HAP-1 (cell line): ENCODE data around the gene SEMA4G.

Experiments used
- DNase-seq, 2 experiments: peaks; one replicate each; pipeline ENCODE4 v3.0.0-alpha.2; 2016 to 2020; ENCODE audit warnings: low spot score in 2 of 2
- H3K27me3 ChIP-seq: fragments of 250-450 bp; sonication (Bioruptor Pico); 2 replicates; pipeline ENCODE4 v1.5.1; 2020; ENCODE audit warnings: low read depth, mild to moderate bottlenecking, moderate library complexity
- H3K36me3 ChIP-seq: fragments of 250-450 bp; sonication (Bioruptor Pico); replicated peaks from 2 replicates; pipeline ENCODE4 v1.5.1; 2020; ENCODE audit warnings: mild to moderate bottlenecking
- H3K4me1 ChIP-seq: fragments of 250-450 bp; sonication (Bioruptor Pico); 2 replicates; pipeline ENCODE4 v1.5.1; 2020; ENCODE audit warnings: mild to moderate bottlenecking
- H3K4me3 ChIP-seq: fragments of 250-450 bp; sonication (Bioruptor Pico); 2 replicates; pipeline ENCODE4 v1.5.1; 2020; ENCODE audit warnings: mild to moderate bottlenecking, moderate library complexity
- H3K9me3 ChIP-seq: fragments of 250-450 bp; sonication (Bioruptor Pico); 2 replicates; pipeline ENCODE4 v1.5.1; 2020; ENCODE audit warnings: mild to moderate bottlenecking, moderate library complexity
- in situ Hi-C: fragments of 300-500 bp; cut with MboI; formaldehyde crosslinking; loops from 3 replicates; pipeline ENCODE4 v1.14.3; 2020; ENCODE audit warnings: low sequenced_read_pairs, inconsistent platforms, mixed read lengths

The SEMA4G gene

DNA sequence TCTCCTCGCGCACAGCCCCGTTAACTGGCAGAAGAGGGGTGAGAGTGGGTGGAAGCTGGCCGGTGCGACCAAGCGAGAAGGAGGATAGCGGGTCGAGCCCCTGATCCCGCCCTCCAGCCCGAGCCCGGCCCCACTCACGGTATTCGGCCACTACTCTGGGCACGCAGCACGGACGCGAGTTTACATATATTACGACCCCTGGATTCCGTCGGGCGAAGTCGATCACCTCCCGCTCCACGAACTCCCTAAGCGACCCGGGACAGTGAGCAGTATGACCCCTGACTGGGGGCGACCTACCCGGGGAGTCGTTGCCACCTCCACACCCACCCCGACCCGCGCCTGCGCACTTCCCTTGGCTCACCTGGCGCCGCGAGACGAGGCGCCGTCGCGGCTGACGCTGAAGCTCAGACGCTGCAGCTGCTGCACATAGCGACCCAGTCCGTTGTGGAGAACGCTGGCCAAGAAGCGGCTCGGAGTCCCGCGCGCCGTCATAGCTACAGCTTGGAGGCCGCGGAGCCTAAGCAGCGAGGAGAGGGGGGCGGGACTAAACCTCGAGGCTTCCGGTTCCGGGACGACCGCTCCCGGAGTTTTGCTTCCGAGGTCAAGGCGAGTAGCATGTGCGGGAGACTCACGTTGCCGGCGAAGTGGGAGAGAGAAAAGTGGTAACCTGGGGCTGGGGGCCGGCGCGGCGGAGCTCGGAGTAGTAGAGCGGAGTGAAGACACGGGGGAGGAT lies 17.8 kb downstream of the SEMA4G start, which contains the start of the genes MRPL43 and TWNK:
Gene MRPL43, minus strand, starts transcription at position 546 of the 733 bp plus-strand sequence. Its CDS starts 54 bp downstream, at position 492.
Gene TWNK, plus strand, starts transcription at position 592 of the 733 bp plus-strand sequence. CDS start 668 bp downstream, outside the sequence.
- Histone ChIP-seq H3K4me1 (peaks cover 19% of the 10 kb centered on the region), H3K36me3 (peaks cover 35% of the 10 kb centered on the region), H3K9me3 (0 out of 2 replicates have a peak, but pooled peaks cover 3% of the 10 kb centered on the region), H3K27me3 (no peaks in the 10 kb centered on the region), H3K4me3 (peak within 1 kb of the TSS; percentile 94)
- in situ Hi-C loops = no loop called here
- DNase-seq = peak; percentile 70 to 91

DNA sequence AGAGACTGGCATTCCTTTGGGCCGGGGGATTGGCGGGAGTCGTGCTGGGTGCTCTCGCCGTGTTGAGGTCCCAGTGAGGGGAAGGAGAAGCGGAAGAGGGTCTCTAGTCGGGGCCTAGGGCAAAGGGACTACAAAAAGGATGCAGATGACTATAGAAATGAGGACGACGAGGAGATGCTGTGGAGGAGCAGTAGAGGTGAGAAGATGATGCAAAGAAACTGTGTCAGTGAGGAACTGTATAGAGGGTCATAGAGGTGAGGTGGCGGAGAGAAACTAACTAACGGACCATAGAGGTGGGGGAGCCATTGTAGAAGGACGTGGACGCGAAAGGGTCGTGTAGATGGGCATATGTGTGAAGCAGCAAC lies 18.4 kb downstream of the SEMA4G start:
- DNase-seq = no peak
- Histone ChIP-seq H3K36me3 (peaks cover 35% of the 10 kb centered on the region), H3K9me3 (0 out of 2 replicates have a peak, but pooled peaks cover 3% of the 10 kb centered on the region), H3K4me1 (peaks cover 19% of the 10 kb centered on the region), H3K4me3 (peak overlapping the region; percentile 94), H3K27me3 (no peaks in the 10 kb centered on the region)
- in situ Hi-C loops = no loop called here

DNA sequence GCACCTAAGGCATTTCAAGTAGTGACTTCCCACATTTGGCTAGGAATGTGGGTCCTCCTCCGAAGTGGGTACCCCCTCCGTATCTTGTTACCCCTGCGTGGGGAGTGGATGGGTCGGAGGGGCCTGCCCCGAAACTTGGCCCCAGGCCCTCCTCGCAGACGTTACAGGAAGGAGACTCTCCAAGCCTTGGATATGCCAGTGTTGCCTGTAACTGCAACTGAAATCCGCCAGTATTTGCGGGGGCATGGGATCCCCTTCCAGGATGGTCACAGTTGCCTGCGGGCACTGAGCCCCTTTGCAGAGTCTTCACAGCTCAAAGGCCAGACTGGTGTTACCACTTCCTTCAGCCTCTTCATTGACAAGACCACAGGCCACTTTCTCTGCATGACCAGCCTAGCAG lies 18.9 kb downstream of the SEMA4G start:
- Histone ChIP-seq H3K4me1 (peaks cover 19% of the 10 kb centered on the region), H3K9me3 (0 out of 2 replicates have a peak, but pooled peaks cover 3% of the 10 kb centered on the region), H3K4me3 (peak overlapping the region; percentile 94), H3K36me3 (peaks cover 40% of the 10 kb centered on the region), H3K27me3 (no peaks in the 10 kb centered on the region)
- in situ Hi-C loops = no loop called here
- DNase-seq = no peak

DNA sequence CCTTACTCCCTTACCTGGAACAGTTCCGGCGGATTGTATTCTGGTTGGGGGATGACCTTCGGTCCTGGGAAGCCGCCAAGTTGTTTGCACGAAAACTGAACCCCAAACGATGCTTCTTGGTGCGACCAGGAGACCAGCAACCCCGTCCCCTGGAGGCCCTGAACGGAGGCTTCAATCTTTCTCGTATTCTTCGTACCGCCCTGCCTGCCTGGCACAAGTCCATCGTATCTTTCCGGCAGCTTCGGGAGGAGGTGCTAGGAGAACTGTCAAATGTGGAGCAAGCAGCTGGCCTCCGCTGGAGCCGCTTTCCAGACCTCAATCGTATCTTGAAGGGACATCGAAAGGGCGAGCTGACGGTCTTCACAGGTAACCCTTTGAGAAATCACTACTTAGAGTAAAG lies 19.8 kb downstream of the SEMA4G start:
- peaks cover 49% of the 10 kb centered on the region for H3K36me3 ChIP-seq

DNA sequence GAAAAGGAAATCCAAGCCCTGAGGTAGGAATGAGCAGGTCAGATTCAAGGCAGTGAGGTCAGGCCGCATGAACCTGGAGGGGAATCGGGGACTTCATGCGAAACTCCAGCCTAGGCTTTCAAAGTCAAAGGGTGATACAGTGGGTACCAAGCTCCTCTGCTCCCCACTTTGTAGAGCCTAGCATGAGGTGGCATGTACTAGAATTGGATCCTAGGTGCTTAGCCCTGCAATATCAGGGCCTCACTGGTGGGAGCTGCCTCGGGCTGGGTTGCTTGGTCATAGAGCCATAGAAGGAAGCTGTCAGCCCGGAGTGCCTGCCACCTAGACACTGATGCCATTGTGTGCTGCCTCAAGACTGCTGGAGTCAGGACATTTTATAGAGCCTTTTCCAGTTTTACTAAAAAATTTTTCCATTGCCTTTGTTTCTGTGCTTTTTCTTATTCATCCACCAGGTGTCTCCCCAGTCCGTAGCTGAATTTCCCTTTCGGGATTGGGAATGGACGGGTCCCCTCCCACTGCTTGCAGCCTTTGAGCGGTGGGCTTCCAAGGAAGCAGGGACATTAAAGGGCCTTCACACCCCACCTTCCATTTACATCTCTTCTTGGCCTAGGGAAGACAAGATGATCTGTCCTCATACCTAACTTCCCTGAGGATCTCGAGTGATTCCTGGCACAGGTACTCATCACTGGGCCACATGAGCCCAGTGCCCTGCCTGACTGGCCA lies 24.8 kb downstream of the SEMA4G start:
- in situ Hi-C loops = no loop called here
- Histone ChIP-seq H3K4me3 (no peak overlapping the region), H3K27me3 (no peaks in the 10 kb centered on the region), H3K4me1 (peaks cover 21% of the 10 kb centered on the region), H3K36me3 (peaks cover 47% of the 10 kb centered on the region), H3K9me3 (no peaks in the 10 kb centered on the region)
- peak; percentile 61 to 63 for DNase-seq

More for the DNA sequence above, 19.8 kb downstream of the SEMA4G start:
- H3K4me1 ChIP-seq = peaks cover 19% of the 10 kb centered on the region
- H3K9me3 ChIP-seq = 0 out of 2 replicates have a peak, but pooled peaks cover 3% of the 10 kb centered on the region
- H3K27me3 ChIP-seq = no peaks in the 10 kb centered on the region
- in situ Hi-C loops = no loop called here
- H3K4me3 ChIP-seq = no peak overlapping the region
- DNase-seq = no peak

DNA sequence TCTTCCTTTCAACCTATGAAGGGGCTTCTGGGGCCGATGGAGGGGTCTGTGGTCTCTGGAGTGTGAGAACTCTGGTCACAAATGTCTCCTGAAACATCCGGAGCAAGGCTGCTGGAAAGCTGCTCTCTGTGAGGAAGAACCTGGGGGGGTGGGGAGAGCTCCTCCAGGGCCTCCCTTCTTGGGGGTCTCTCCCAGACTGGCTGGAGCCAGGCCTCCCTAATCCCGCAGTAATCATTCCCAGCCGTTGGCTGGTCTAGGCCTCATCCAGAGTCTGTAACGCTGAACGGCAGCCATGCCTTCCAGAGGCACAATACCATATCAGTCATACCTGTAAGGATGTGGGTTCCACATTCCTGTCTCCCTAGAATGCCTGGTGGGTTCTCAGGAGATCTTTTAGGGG lies 25.9 kb downstream of the SEMA4G start:
- Histone ChIP-seq H3K4me3 (no peak overlapping the region), H3K27me3 (no peaks in the 10 kb centered on the region), H3K36me3 (peaks cover 37% of the 10 kb centered on the region), H3K4me1 (peaks cover 19% of the 10 kb centered on the region), H3K9me3 (no peaks in the 10 kb centered on the region)
- in situ Hi-C loops = no loop called here
- DNase-seq = no peak

DNA sequence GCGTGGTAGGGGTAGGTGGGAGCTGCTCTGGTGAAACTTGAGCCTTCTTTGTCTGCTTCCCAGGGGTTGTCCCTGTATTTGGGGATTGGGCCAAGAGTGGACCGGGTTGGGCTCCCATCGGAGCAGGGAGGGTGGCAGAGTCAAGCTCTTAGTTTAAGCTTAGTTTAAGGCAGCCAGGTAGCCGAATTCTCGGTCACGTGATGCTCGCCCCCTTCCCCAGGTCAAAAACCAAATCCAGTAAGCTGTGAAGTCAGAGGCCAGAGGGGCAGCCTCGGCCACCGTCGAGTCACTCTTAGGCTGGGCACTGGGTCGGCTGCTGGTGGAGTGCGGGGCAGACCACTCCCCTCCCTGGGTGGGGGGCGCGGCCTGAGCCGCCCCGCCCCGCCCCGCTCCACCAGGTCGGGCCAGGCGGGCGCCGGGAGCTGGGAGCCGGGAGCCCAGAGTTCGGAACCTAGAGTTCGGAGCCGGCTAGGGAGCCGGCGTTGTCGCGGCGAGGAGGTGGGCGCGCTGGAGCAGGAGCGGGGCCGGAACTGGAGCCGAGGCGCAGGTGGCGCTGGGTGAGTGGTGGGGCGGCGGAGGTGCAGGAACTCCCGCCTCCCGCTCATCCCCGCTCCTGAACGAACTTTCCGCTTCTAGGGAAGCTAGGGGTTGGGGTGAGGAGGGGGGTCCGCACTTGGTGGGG lies 27.5 kb downstream of the SEMA4G start:
- no peaks in the 10 kb centered on the region for H3K27me3 ChIP-seq
- H3K4me3 ChIP-seq = peak overlapping the region; percentile 74
- H3K36me3 ChIP-seq = peaks cover 22% of the 10 kb centered on the region
- DNase-seq = peak; percentile 11 to 65
- no peaks in the 10 kb centered on the region for H3K9me3 ChIP-seq
- peaks cover 27% of the 10 kb centered on the region for H3K4me1 ChIP-seq
- in situ Hi-C loops = no loop called here

DNA sequence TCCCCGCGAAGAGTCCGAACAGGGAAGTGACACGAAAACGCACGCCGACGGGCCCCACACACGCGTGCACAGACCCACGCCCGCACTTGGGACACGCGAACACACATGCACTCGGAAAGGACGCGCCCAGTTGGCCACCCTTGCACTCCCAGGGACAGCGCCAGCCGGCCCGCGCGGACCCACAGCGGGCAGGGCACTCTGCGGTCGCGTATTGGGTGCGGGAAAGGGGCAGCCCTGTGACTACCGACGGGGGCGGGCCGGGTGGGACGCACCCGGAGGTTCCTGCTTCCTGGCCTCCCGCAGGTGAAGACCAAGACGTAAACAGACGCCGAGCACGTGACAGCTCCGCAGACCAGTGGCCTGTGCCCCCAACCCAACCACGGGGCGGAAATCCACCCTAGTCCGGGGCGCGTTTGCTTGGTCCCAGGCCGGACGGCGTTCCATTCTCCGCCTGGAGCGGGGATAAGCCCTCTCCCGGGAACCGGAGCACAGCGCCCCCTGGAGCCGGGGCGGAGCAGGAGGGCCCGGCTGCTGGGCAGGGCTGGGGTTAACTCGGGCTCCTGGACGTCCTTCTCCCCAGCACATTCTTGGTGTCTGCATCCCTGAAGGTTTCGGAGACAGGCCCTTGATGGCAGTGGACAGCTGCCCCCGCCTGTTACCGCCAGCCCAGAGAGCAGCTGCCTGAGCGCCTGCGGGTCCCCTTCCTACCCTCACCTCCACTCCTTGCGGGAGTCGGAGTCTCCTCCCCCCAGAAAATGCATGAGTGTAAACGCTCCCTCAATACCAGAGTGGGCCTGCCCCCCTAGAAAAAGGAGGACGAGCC lies 28.3 kb downstream of the SEMA4G start:
- Histone ChIP-seq H3K27me3 (no peaks in the 10 kb centered on the region), H3K4me1 (peaks cover 27% of the 10 kb centered on the region), H3K4me3 (peak overlapping the region; percentile 74), H3K36me3 (peaks cover 30% of the 10 kb centered on the region), H3K9me3 (no peaks in the 10 kb centered on the region)
- in situ Hi-C loops = no loop called here
- DNase-seq = peak; percentile 66 to 90

DNA sequence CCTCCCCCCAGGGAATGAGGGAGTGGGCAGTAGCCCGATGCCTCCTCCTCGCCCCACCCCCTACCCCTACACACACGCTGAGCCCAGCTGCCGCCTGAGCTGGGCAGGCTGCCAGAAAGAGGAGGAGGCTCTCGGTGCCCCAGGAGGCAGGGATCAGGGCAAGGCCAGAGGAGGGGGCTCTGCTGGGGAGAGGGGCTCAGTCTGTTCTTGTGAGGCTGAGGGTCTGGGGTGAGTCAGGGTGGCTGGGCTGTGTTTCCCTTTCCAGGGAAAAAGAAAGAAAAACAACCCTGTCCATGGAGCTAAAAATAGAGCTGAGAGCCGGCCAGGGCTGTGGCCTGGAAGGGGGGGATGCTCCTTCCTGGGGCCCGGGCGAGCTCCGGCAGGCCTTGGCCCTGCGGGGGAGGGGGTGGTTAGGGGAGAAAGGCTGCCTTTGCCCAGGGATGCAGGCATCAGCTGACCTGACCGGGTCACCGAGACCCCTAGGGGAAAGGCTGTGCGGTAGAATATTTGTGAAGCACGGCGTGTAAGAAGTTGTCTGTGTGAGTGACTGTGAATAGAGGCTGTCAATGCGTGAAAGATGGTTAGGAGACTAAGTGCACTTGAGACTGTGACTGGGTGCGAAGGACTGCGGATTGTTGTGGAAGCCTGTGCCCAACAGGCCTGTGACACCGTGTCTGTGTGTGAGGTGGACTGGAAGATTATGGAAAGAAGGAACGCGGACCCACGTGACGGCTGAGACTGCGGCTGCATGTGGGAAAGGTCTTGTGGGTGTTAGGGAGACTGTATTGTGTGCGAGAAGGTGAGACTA lies 29.1 kb downstream of the SEMA4G start:
- Histone ChIP-seq H3K4me3 (peak overlapping the region; percentile 74), H3K9me3 (no peaks in the 10 kb centered on the region), H3K4me1 (peaks cover 27% of the 10 kb centered on the region), H3K27me3 (no peaks in the 10 kb centered on the region), H3K36me3 (peaks cover 31% of the 10 kb centered on the region)
- in situ Hi-C loops = no loop called here
- peak; percentile 73 to 94 for DNase-seq

DNA sequence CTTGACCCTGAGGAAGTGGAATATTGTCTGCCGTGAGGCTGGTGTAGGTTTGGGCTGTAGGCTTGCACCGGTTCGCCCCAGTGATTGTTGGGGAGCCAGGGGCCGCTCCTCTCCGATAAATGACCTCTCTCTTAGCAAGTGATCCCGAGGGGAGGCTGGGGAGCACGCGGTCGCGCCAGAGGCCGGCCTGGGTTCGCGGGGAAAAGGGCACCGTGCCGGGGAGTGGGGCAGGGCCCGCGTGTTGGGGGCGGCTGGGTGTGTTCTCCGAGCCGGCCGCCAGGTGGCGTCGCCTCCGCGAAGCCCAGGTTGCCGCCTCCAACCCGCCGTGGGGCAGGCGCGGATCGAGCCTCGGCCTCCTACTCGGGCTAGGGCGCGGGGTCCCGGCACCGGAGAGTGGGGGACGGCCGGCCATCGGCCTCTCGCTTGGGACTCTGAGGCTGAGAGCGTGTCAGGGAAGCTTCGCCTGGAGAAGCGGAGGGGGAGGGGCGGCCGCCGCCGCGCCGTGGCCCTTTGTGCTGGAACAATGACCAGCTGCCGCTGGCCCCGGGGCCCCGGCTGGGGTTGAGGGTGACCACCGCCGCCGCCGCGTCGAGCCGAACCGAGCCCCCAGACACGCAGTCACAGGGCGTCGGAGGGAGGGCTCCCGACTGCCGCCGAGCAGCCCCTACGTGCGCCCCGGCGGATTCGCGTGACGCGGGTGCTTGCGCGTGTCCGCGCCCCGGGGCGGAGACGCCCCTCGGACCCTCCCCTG lies 29.9 kb downstream of the SEMA4G start:
- H3K27me3 ChIP-seq = no peaks in the 10 kb centered on the region
- H3K4me3 ChIP-seq = peak overlapping the region; percentile 74
- H3K4me1 ChIP-seq = peaks cover 27% of the 10 kb centered on the region
- peaks cover 31% of the 10 kb centered on the region for H3K36me3 ChIP-seq
- no peaks in the 10 kb centered on the region for H3K9me3 ChIP-seq
- peak; percentile 61 to 86 for DNase-seq
- in situ Hi-C loops = no loop called here

DNA sequence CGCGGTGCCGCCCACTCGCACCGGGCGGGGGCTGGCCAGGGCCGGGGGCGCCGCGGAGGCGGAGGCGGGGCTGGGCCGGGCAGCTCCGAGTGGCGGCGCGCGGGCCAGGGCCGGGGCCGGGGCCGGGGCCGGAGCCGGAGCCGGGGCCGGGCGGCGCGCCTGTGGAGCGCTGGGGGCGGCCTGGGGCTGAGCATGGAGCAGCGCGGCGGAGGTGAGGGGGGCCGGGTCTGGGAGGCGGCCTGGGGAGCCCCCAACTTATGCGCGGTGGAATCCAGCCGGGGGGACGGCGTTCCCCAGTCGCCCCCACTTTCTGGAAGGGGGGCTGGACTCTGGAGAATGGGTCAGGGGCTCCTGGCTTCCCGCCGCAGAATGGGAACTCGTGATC lies 30.4 kb downstream of the SEMA4G start, which contains the start of gene LZTS2:
Gene LZTS2, plus strand, starts transcription at position 67 of the 385 bp plus-strand sequence. CDS start 2,731 bp downstream, outside the sequence.
- Histone ChIP-seq H3K36me3 (peaks cover 30% of the 10 kb centered on the region), H3K4me1 (peaks cover 27% of the 10 kb centered on the region), H3K27me3 (no peaks in the 10 kb centered on the region), H3K9me3 (no peaks in the 10 kb centered on the region), H3K4me3 (peak within 1 kb of the TSS; percentile 74)
- in situ Hi-C loops = no loop called here
- DNase-seq = no peak
